Nephron progenitor cell (in vitro differentiated cells): ENCODE results near the gene ILDR2.
"Not testable (repeated sequence)": the region's sequence is repeated elsewhere in the genome, so short reads cannot be mapped to it uniquely, and the experiment has no call there.

Source experiments
- DNase-seq: peaks from one replicate; pipeline ENCODE4 v3.0.0; 2021
- H3K27ac Mint-ChIP-seq: 2 replicates; pipeline ENCODE4 v1.8.0; 2021; ENCODE audit warnings: mild to moderate bottlenecking, moderate library complexity, mixed read lengths
- H3K27me3 Mint-ChIP-seq: 2 replicates; pipeline ENCODE4 v1.8.0; 2021; ENCODE audit warnings: mild to moderate bottlenecking, low read depth, mixed read lengths; ENCODE audit not compliant: poor library complexity
- H3K36me3 Mint-ChIP-seq: 2 replicates; pipeline ENCODE4 v1.8.0; 2021; ENCODE audit warnings: low read depth, mixed read lengths
- H3K4me1 Mint-ChIP-seq: 2 replicates; pipeline ENCODE4 v1.8.0; 2021; ENCODE audit warnings: mixed read lengths
- H3K4me3 Mint-ChIP-seq: 2 replicates; pipeline ENCODE4 v1.8.0; 2021; ENCODE audit warnings: mild to moderate bottlenecking, moderate library complexity, mixed read lengths
- H3K9me3 Mint-ChIP-seq: 2 replicates; pipeline ENCODE4 v1.8.0; 2021; ENCODE audit warnings: mild to moderate bottlenecking, moderate library complexity, mixed read lengths
- CTCF ChIP-seq: fragments of 200-600 bp; sonication (generic); IDR thresholded peaks from 2 replicates; pipeline ENCODE4 v1.5.0; 2021; ENCODE audit warnings: antibody characterized with exemption

ILDR2 gene

GRCh38 chr1:166889776-166890175 is 85.6 kb downstream of the ILDR2 start:
- H3K4me3 Mint-ChIP-seq: no peak overlapping the region
- H3K9me3 Mint-ChIP-seq: no peaks in the 10 kb centered on the region
- DNase-seq: no peak
- H3K27ac Mint-ChIP-seq: no peak overlapping the region
- no peaks in the 10 kb centered on the region for H3K4me1 Mint-ChIP-seq
- peaks cover 35% of the 10 kb centered on the region for H3K27me3 Mint-ChIP-seq
- no peaks in the 10 kb centered on the region for H3K36me3 Mint-ChIP-seq
- no peak for TF ChIP-seq CTCF

GRCh38 chr1:166888373-166889111 is 86.8 kb downstream of the ILDR2 start:
- Mint-ChIP-seq H3K27ac (peak overlapping the region; percentile 14), H3K4me1 (no peaks in the 10 kb centered on the region), H3K36me3 (no peaks in the 10 kb centered on the region), H3K9me3 (no peaks in the 10 kb centered on the region), H3K4me3 (no peak overlapping the region), H3K27me3 (peaks cover 43% of the 10 kb centered on the region)
- no peak for TF ChIP-seq CTCF
- no peak for DNase-seq

- no peak overlapping the region for H3K27ac Mint-ChIP-seq
- H3K4me3 Mint-ChIP-seq: no peak overlapping the region
- no peaks in the 10 kb centered on the region for H3K36me3 Mint-ChIP-seq
- no peaks in the 10 kb centered on the region for H3K4me1 Mint-ChIP-seq
- DNase-seq: no peak
- H3K9me3 Mint-ChIP-seq: no peaks in the 10 kb centered on the region
- no peak for TF ChIP-seq CTCF
- H3K27me3 Mint-ChIP-seq: peaks cover 51% of the 10 kb centered on the region
These were observed 90.4 kb downstream of the ILDR2 start for GRCh38 chr1:166884971-166885370.

GRCh38 chr1:166884040-166884642 is 91.2 kb downstream of the ILDR2 start:
- Mint-ChIP-seq H3K4me3 (peak overlapping the region; percentile 21), H3K36me3 (no peaks in the 10 kb centered on the region), H3K27me3 (peaks cover 51% of the 10 kb centered on the region), H3K27ac (no peak overlapping the region), H3K9me3 (no peaks in the 10 kb centered on the region), H3K4me1 (no peaks in the 10 kb centered on the region)
- DNase-seq: peak; percentile 81
- peak; percentile 83 for TF ChIP-seq CTCF

- Mint-ChIP-seq H3K27ac (no peak overlapping the region), H3K4me3 (no peak overlapping the region), H3K9me3 (peaks cover 5% of the 10 kb centered on the region), H3K36me3 (no peaks in the 10 kb centered on the region), H3K4me1 (no peaks in the 10 kb centered on the region), H3K27me3 (peaks cover 56% of the 10 kb centered on the region)
- DNase-seq: no peak
- no peak for TF ChIP-seq CTCF
These were observed 92.4 kb downstream of the ILDR2 start for GRCh38 chr1:166882893-166883292.

- DNase-seq, H3K36me3 Mint-ChIP-seq, H3K27ac Mint-ChIP-seq, H3K4me3 Mint-ChIP-seq, H3K9me3 Mint-ChIP-seq: not testable (repeated sequence)
- peaks cover 31% of the 10 kb centered on the region for H3K4me1 Mint-ChIP-seq
- H3K27me3 Mint-ChIP-seq: peaks cover 21% of the 10 kb centered on the region
These were observed 97.0 kb downstream of the ILDR2 start for GRCh38 chr1:166878173-166878917.
